Neutrophil (primary cell): ENCODE data around the gene SLC2A9.

Source experiments
- H3K27ac ChIP-seq: fragments of 200-600 bp; sonication (generic); 2 replicates; pipeline ENCODE4 v1.5.1; 2016; ENCODE audit warnings: mild to moderate bottlenecking, moderate library complexity
- H3K27me3 ChIP-seq: fragments of 200-600 bp; sonication (generic); 2 replicates; pipeline ENCODE4 v1.6.0; 2016; ENCODE audit warnings: mild to moderate bottlenecking
- H3K36me3 ChIP-seq: fragments of 200-600 bp; sonication (generic); 2 replicates; pipeline ENCODE4 v1.5.1; 2017
- H3K4me1 ChIP-seq, 2 experiments: fragments of 200-600 bp in 1 of 2; sonication (generic) in 1 of 2; 1 replicate in 1 of 2; 2 replicates in 1 of 2; pipeline versions ENCODE4 v1.5.1 to v1.6.1; 2013 to 2016; ENCODE audit warnings: low read depth in 1 of 2, low read length in 1 of 2, mild to moderate bottlenecking in 1 of 2, moderate library complexity in 1 of 2; ENCODE audit not compliant: control insufficient read depth in 1 of 2, insufficient read depth in 1 of 2
- H3K4me3 ChIP-seq, 2 experiments: fragments of 200-600 bp in 1 of 2; sonication (generic) in 1 of 2; 1 replicate in 1 of 2; 2 replicates in 1 of 2; pipeline ENCODE4 v1.5.1; 2013 to 2016; ENCODE audit warnings: low read depth in 1 of 2, low read length in 1 of 2, mild to moderate bottlenecking in 1 of 2, moderate library complexity in 1 of 2
- H3K9me3 ChIP-seq: fragments of 200-600 bp; sonication (generic); 2 replicates; pipeline ENCODE4 v1.5.1; 2016
- CTCF ChIP-seq: fragments of 200-600 bp; sonication (generic); IDR thresholded peaks from 2 replicates; pipeline ENCODE4 v1.5.1; 2016; ENCODE audit warnings: antibody characterized with exemption

Gene SLC2A9

GRCh38 chr4:9835430-9835829 lies 185.9 kb downstream of the SLC2A9 start:
- Histone ChIP-seq H3K36me3 (no peaks in the 10 kb centered on the region), H3K27ac (no peak overlapping the region)
- TF ChIP-seq CTCF, result no peak

GRCh38 chr4:9833421-9833820 lies 187.9 kb downstream of the SLC2A9 start:
- Histone ChIP-seq H3K36me3 (no peaks in the 10 kb centered on the region), H3K27ac (no peak overlapping the region), H3K4me3 (no peak overlapping the region), H3K4me1 (no peaks in the 10 kb centered on the region), H3K27me3 (no peaks in the 10 kb centered on the region), H3K9me3 (no peaks in the 10 kb centered on the region)
- TF ChIP-seq CTCF, result no peak

More at GRCh38 chr4:9835430-9835829, 185.9 kb downstream of the SLC2A9 start:
- H3K4me3 ChIP-seq, result no peak overlapping the region
- H3K9me3 ChIP-seq, result no peaks in the 10 kb centered on the region
- H3K27me3 ChIP-seq, result no peaks in the 10 kb centered on the region
- no peaks in the 10 kb centered on the region for H3K4me1 ChIP-seq

GRCh38 chr4:9832640-9833039 lies 188.7 kb downstream of the SLC2A9 start:
- Histone ChIP-seq H3K4me1 (no peaks in the 10 kb centered on the region), H3K36me3 (no peaks in the 10 kb centered on the region), H3K9me3 (no peaks in the 10 kb centered on the region), H3K27me3 (no peaks in the 10 kb centered on the region), H3K4me3 (no peak overlapping the region), H3K27ac (no peak overlapping the region)
- no peak for TF ChIP-seq CTCF

DNA sequence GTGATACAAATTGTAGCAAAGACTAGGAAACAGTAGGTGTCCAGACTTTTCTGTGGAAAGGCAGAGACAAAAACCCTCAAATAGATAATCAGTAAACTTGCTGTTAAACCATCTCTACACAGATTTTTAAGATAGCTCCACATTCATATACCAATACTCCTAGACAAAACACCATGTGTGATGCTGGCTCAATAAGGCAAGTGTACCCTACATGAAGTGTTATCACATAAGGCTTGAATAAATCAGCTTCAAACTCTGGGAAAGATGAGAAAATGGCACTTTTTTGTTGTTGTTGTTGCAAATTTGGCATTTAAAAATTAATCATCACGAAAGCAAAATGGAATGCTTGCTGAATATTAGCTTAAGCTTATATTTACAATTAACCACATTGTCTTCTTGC lies 194.7 kb downstream of the SLC2A9 start:
- Histone ChIP-seq H3K36me3 (no peaks in the 10 kb centered on the region), H3K9me3 (no peaks in the 10 kb centered on the region), H3K27me3 (no peaks in the 10 kb centered on the region), H3K4me3 (no peak overlapping the region), H3K27ac (no peak overlapping the region), H3K4me1 (peaks cover 0 to 8% of the 10 kb centered on the region in 2 experiments)
- TF ChIP-seq CTCF, result no peak

DNA sequence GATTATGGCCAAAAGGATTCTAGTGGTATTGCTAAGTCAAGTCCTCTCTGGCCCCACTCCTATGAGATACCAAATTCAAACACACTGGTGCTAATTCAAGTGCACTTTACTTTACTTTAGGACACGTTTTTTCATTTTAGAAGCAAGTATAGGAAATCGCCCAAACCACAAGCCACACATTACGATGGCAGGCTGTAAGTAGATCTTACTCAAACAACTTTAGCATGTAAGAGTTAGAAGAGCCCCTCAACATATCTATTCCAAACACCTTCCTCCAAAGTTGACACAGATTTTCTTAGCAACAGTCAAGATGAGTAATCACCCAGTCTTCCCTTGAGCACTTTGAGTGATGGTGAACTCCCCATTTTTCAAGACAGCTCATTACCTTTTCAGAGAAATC lies 196.2 kb downstream of the SLC2A9 start:
- TF ChIP-seq CTCF, result no peak
- Histone ChIP-seq H3K27me3 (no peaks in the 10 kb centered on the region), H3K4me3 (no peak overlapping the region), H3K27ac (no peak overlapping the region), H3K9me3 (no peaks in the 10 kb centered on the region), H3K36me3 (no peaks in the 10 kb centered on the region), H3K4me1 (peaks cover 0 to 8% of the 10 kb centered on the region in 2 experiments)

GRCh38 chr4:9820343-9820742 lies 201.0 kb downstream of the SLC2A9 start:
- H3K4me3 ChIP-seq, result no peak overlapping the region
- H3K27ac ChIP-seq, result no peak overlapping the region
- no peaks in the 10 kb centered on the region for H3K36me3 ChIP-seq
- H3K9me3 ChIP-seq, result no peaks in the 10 kb centered on the region
- TF ChIP-seq CTCF, result no peak
- peaks cover 3 to 14% of the 10 kb centered on the region in 2 experiments for H3K4me1 ChIP-seq
- no peaks in the 10 kb centered on the region for H3K27me3 ChIP-seq
